ENCODE measurements around the gene LTN1. TPM values are rescaled to one million over a fixed set of nuclear protein-coding genes. Genes with fewer than 3 reads are reported as not detected.
A peak's percentile ranks its signal among the peaks of the same experiment; 100 is the strongest.
"Not testable (repeated sequence)": the region's sequence is repeated elsewhere in the genome, so short reads cannot be mapped to it uniquely, and the experiment has no call there.

The LTN1 gene
- polyA plus RNA-seq, 4 donors, result 3.0 to 21.1 (median 5.8) TPM

DNA sequence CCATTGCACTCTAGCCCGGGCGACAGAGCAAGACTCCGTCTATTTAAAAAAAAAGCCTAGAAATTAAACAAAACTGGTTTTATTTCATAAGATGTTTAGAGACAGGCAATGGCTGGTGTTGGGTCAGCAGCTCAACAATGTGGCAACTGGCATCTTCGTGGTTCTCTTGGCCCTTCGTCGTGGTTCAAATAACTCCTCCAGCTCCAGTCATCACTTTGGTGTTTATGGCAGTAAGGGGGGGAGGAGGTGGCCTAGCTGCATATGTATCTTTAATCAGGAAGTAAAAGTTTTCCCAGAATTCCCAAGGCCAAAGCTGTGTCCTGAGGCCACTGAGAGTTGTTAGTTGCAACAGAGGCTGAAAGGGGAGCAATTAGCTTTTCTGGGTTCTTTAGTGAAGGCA lies 13.0 kb upstream of the LTN1 start:
- Histone ChIP-seq H3K36me3 (ENCODE audit: control insufficient read depth in 3 of 3, insufficient read depth in 2 of 3, low read depth in 1 of 3, low read length in 3 of 3) (peaks cover 0 to 6% (median 2%) of the 10 kb centered on the region in 3 donors), H3K4me1 (ENCODE audit: control insufficient read depth in 3 of 3, insufficient read depth in 2 of 3, low read depth in 1 of 3, low read length in 2 of 3) (peaks cover 0 to 3% (median 0%) of the 10 kb centered on the region in 3 donors), H3K27ac (ENCODE audit: low read depth in 1 of 3, low read length in 2 of 3) (no peak overlapping the region), H3K9me3 (ENCODE audit: control insufficient read depth in 2 of 2, insufficient read depth in 1 of 2, low read depth in 1 of 2, low read length in 1 of 2) (no peaks in the 10 kb centered on the region), H3K27me3 (ENCODE audit: control insufficient read depth in 3 of 3, insufficient read depth in 3 of 3, low read length in 3 of 3) (no peaks in the 10 kb centered on the region), H3K4me3 (ENCODE audit: low read depth in 1 of 3, low read length in 3 of 3) (no peak overlapping the region)
- no peak for DNase-seq
- FAIRE-seq, result no peak
- 93 to 95% (median 93%) methylated on average over 6 of the region's 6 CpGs for WGBS, 3 donors

DNA sequence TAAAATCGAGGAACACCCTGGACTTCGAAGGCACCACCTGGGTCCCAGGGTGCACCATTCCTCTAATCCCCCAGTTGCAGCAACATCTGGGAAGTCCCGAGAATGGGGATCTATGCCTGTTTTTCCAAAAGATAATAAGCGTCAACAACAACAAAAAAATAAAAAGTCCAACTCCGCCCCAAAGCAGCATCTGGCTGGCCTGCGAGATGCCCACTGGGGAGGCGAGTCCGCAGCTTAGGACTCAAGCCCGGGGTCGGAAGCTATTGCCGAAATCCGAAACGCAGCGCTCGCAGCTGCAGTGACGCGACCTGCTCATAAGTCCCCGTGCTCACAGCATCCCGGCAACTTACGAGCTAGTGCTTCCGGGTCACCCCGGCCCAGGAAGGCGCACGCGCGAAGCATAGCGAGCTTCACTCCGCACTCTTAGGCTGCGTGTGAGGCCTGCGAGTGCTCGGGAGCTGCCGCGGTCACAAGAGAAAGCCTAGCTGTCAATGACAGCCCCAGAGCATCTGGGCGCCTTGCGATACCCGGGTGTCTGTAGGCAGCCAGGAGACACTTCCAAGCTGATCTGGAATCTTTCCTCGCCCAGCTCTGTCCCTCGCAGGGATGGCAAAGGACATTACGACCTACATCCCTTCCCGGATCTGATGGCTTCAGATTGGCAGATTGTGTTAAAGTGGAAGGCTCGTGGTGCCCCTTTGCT lies 9.9 kb upstream of the LTN1 start:
- Histone ChIP-seq H3K4me3 (ENCODE audit: low read depth in 1 of 3, low read length in 3 of 3) (peak overlapping the region; percentile 30 to 93 (median 49)), H3K27ac (ENCODE audit: low read depth in 1 of 3, low read length in 2 of 3) (peak overlapping the region; percentile 80 to 98 (median 91)), H3K9me3 (ENCODE audit: control insufficient read depth in 2 of 2, insufficient read depth in 1 of 2, low read depth in 1 of 2, low read length in 1 of 2) (no peaks in the 10 kb centered on the region), H3K4me1 (ENCODE audit: control insufficient read depth in 3 of 3, insufficient read depth in 2 of 3, low read depth in 1 of 3, low read length in 2 of 3) (peaks cover 0 to 3% (median 0%) of the 10 kb centered on the region in 3 donors), H3K27me3 (ENCODE audit: control insufficient read depth in 3 of 3, insufficient read depth in 3 of 3, low read length in 3 of 3) (no peaks in the 10 kb centered on the region), H3K36me3 (ENCODE audit: control insufficient read depth in 3 of 3, insufficient read depth in 2 of 3, low read depth in 1 of 3, low read length in 3 of 3) (no peaks in the 10 kb centered on the region)
- FAIRE-seq (no peak), DNase-seq (peak; percentile 95 to 97)
- WGBS, 3 donors, result 1% methylated on average over 41 of the region's 41 CpGs

DNA sequence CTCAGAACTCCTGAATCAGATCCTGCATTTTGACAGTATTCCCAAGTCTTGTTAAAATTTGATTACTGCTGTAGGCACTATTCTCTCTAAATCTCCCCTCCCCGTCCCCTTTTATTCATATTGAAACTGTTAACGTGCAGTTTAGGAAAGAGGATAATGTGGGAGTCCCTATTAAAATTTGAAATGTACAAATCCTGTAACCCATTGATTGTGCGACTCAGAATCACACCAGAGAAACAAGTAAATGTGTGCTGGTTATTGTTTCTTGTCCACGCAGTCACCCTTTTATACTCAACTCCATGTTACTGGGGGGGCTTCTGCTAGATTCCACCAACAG lies 584 bp upstream of the LTN1 start:
- no peaks in the 10 kb centered on the region for H3K27me3 ChIP-seq (ENCODE audit: control insufficient read depth in 3 of 3, insufficient read depth in 3 of 3, low read length in 3 of 3)
- peaks cover 0 to 9% (median 2%) of the 10 kb centered on the region in 3 donors for H3K4me1 ChIP-seq (ENCODE audit: control insufficient read depth in 3 of 3, insufficient read depth in 2 of 3, low read depth in 1 of 3, low read length in 2 of 3)
- H3K4me3 ChIP-seq (ENCODE audit: low read depth in 1 of 3, low read length in 3 of 3), result peak overlapping the region in 2 of 3 donors; percentile 66 to 95
- FAIRE-seq (no peak), DNase-seq (no peak)
- peak overlapping the region; percentile 60 to 87 (median 81) for H3K27ac ChIP-seq (ENCODE audit: low read depth in 1 of 3, low read length in 2 of 3)
- H3K9me3 ChIP-seq (ENCODE audit: control insufficient read depth in 2 of 2, insufficient read depth in 1 of 2, low read depth in 1 of 2, low read length in 1 of 2), result no peaks in the 10 kb centered on the region
- 38 to 49% (median 44%) methylated on average over 4 of the region's 4 CpGs for WGBS, 3 donors
- peaks cover 0 to 3% (median 0%) of the 10 kb centered on the region in 3 donors for H3K36me3 ChIP-seq (ENCODE audit: control insufficient read depth in 3 of 3, insufficient read depth in 2 of 3, low read depth in 1 of 3, low read length in 3 of 3)

DNA sequence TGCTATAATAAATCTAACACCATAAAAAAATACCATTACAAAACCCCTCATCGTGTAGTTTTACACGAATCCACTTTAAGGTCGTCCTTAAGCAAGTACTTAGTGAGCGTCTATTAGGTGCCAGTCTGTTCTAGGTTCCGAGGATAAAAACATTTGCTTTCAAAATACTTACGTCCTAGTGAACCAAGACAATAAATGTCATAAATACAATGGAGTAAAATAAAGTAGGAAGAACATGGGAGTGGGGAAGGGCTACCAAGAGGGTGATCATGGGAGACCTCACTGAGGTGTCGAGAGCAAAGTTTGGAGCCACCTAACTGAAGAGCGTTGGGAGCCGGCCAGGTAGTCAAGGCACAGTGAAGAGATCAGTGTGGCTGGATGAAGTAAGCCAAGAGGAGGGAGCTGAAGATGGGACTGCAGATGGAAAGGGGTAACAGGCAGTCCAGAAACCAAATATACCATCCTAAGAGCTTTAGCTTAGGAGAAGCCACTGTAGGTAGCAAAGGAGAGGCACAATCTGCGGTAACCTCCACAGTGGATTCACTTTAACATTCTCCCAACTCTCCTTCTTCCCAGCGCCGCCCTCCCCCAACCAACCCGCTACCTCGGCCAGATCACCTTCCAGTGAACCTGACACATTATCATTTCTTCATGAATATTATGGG lies 684 bp downstream of the LTN1 start:
- H3K27ac ChIP-seq (ENCODE audit: low read depth in 1 of 3, low read length in 2 of 3), result peak overlapping the region; percentile 78 to 94 (median 93)
- H3K4me3 ChIP-seq (ENCODE audit: low read depth in 1 of 3, low read length in 3 of 3), result peak overlapping the region; percentile 58 to 95 (median 66)
- no peaks in the 10 kb centered on the region for H3K27me3 ChIP-seq (ENCODE audit: control insufficient read depth in 3 of 3, insufficient read depth in 3 of 3, low read length in 3 of 3)
- H3K4me1 ChIP-seq (ENCODE audit: control insufficient read depth in 3 of 3, insufficient read depth in 2 of 3, low read depth in 1 of 3, low read length in 2 of 3), result peaks cover 0 to 9% (median 2%) of the 10 kb centered on the region in 3 donors
- peaks cover 0 to 6% (median 0%) of the 10 kb centered on the region in 3 donors for H3K36me3 ChIP-seq (ENCODE audit: control insufficient read depth in 3 of 3, insufficient read depth in 2 of 3, low read depth in 1 of 3, low read length in 3 of 3)
- no peaks in the 10 kb centered on the region for H3K9me3 ChIP-seq (ENCODE audit: control insufficient read depth in 2 of 2, insufficient read depth in 1 of 2, low read depth in 1 of 2, low read length in 1 of 2)
- 2 to 6% (median 2%) methylated on average over 14 of the region's 14 CpGs for WGBS, 3 donors
- DNase-seq, result no peak
- no peak for FAIRE-seq

DNA sequence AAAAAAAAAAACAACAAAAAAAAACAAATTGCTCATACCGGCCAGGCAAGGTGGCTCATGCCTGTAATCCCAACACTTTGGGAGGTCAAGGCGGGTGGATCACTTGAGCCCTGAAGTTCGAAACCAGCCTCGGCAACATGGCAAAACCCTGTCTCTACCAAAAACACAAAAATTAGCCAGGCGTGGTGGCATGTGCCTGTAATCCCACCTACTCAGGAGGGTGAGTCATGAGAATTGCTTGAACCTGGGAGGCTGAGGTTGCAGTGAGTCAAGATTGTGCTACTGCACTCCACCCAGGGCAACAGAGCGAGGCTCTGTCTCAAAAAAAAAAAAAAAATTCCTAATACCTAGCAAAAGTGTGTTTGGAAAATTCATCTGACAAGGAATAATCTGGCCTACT lies 4.5 kb downstream of the LTN1 start:
- WGBS, 3 donors, result 91 to 99% (median 96%) methylated on average over 6 of the region's 6 CpGs
- FAIRE-seq; H3K4me3 ChIP-seq (ENCODE audit: low read depth in 1 of 3, low read length in 3 of 3); H3K9me3 ChIP-seq (ENCODE audit: control insufficient read depth in 2 of 2, insufficient read depth in 1 of 2, low read depth in 1 of 2, low read length in 1 of 2); H3K27me3 ChIP-seq (ENCODE audit: control insufficient read depth in 3 of 3, insufficient read depth in 3 of 3, low read length in 3 of 3); H3K4me1 ChIP-seq (ENCODE audit: control insufficient read depth in 3 of 3, insufficient read depth in 2 of 3, low read depth in 1 of 3, low read length in 2 of 3); H3K27ac ChIP-seq (ENCODE audit: low read depth in 1 of 3, low read length in 2 of 3); DNase-seq: not testable (repeated sequence)
- peaks cover 4 to 13% (median 6%) of the 10 kb centered on the region in 3 donors for H3K36me3 ChIP-seq (ENCODE audit: control insufficient read depth in 3 of 3, insufficient read depth in 2 of 3, low read depth in 1 of 3, low read length in 3 of 3)

DNA sequence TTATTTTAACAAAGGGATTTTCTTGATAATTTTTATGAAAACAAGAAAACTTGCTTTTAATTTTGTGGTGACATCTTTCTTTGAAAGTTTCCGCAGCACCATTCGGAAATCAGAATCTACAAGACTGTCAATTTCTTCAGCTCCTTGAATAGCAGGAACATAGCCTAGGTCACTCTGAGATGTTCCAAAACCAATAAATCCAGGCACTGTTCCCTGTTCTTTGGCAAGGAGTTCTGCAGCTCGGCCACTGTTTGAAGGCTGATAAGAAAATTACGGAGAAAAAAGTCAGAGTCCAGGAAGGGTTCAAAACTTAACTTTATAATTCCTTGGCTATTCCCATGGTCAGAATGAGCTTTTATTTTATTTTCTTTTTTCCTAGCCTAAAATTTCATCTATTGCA lies 6.0 kb downstream of the LTN1 start:
- H3K27me3 ChIP-seq (ENCODE audit: control insufficient read depth in 3 of 3, insufficient read depth in 3 of 3, low read length in 3 of 3), result no peaks in the 10 kb centered on the region
- H3K9me3 ChIP-seq (ENCODE audit: control insufficient read depth in 2 of 2, insufficient read depth in 1 of 2, low read depth in 1 of 2, low read length in 1 of 2), result no peaks in the 10 kb centered on the region
- 63 to 82% (median 67%) methylated on average over 4 of the region's 4 CpGs for WGBS, 3 donors
- FAIRE-seq (no peak), DNase-seq (no peak)
- peaks cover 11 to 17% (median 14%) of the 10 kb centered on the region in 3 donors for H3K36me3 ChIP-seq (ENCODE audit: control insufficient read depth in 3 of 3, insufficient read depth in 2 of 3, low read depth in 1 of 3, low read length in 3 of 3)
- no peak overlapping the region for H3K27ac ChIP-seq (ENCODE audit: low read depth in 1 of 3, low read length in 2 of 3)
- H3K4me1 ChIP-seq (ENCODE audit: control insufficient read depth in 3 of 3, insufficient read depth in 2 of 3, low read depth in 1 of 3, low read length in 2 of 3), result peaks cover 0 to 3% (median 2%) of the 10 kb centered on the region in 3 donors
- H3K4me3 ChIP-seq (ENCODE audit: low read depth in 1 of 3, low read length in 3 of 3), result no peak overlapping the region

DNA sequence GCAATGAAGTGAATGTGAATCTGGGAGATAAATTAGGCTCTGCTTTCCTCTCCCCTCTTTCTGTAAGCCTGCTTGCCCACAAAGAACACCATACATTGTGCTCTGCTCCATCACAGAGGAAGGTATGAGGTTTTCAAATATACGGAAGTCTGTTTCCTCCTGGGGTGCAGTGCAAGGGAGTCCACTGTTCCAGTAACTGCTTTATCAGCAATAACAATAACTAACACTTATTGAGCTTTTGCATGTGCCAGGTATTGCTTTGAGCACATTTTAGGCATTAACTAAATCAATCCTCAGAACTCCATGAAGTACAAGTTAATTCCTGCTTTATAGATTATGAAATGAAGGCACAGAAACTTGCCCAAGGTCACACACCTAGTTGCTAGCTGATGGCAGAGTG lies 10.0 kb downstream of the LTN1 start:
- H3K4me1 ChIP-seq (ENCODE audit: control insufficient read depth in 3 of 3, insufficient read depth in 2 of 3, low read depth in 1 of 3, low read length in 2 of 3), result no peaks in the 10 kb centered on the region
- 80 to 100% (median 81%) methylated on average over 1 of the region's 1 CpG for WGBS, 3 donors
- peaks cover 17 to 22% (median 17%) of the 10 kb centered on the region in 3 donors for H3K36me3 ChIP-seq (ENCODE audit: control insufficient read depth in 3 of 3, insufficient read depth in 2 of 3, low read depth in 1 of 3, low read length in 3 of 3)
- H3K9me3 ChIP-seq (ENCODE audit: control insufficient read depth in 2 of 2, insufficient read depth in 1 of 2, low read depth in 1 of 2, low read length in 1 of 2), result no peaks in the 10 kb centered on the region
- no peaks in the 10 kb centered on the region for H3K27me3 ChIP-seq (ENCODE audit: control insufficient read depth in 3 of 3, insufficient read depth in 3 of 3, low read length in 3 of 3)
- DNase-seq, result no peak
- H3K4me3 ChIP-seq (ENCODE audit: low read depth in 1 of 3, low read length in 3 of 3), result no peak overlapping the region
- no peak overlapping the region for H3K27ac ChIP-seq (ENCODE audit: low read depth in 1 of 3, low read length in 2 of 3)
- no peak for FAIRE-seq

DNA sequence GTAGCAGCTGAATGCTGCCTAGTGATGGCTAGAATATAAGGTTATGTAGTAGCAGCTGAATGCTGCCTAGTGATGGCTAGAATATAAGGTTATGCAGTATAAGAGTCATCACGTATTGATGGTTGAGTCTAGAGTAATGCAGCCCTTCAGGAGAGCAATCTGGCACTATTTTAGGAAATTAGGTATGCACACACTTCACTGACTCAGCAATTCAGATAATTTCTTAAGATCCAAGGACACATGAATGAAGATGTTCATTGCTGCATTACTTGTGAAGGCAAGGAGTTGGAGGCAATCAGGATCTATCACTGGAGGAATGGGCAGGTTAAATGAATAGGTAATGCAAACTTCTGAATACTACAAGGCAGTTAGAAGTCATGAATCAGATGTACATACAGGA lies 13.6 kb downstream of the LTN1 start:
- no peak overlapping the region for H3K4me3 ChIP-seq (ENCODE audit: low read depth in 1 of 3, low read length in 3 of 3)
- peaks cover 15 to 33% (median 19%) of the 10 kb centered on the region in 3 donors for H3K36me3 ChIP-seq (ENCODE audit: control insufficient read depth in 3 of 3, insufficient read depth in 2 of 3, low read depth in 1 of 3, low read length in 3 of 3)
- no peak for FAIRE-seq
- no peaks in the 10 kb centered on the region for H3K27me3 ChIP-seq (ENCODE audit: control insufficient read depth in 3 of 3, insufficient read depth in 3 of 3, low read length in 3 of 3)
- DNase-seq, result no peak
- no peak overlapping the region for H3K27ac ChIP-seq (ENCODE audit: low read depth in 1 of 3, low read length in 2 of 3)
- H3K9me3 ChIP-seq (ENCODE audit: control insufficient read depth in 2 of 2, insufficient read depth in 1 of 2, low read depth in 1 of 2, low read length in 1 of 2), result no peaks in the 10 kb centered on the region
- H3K4me1 ChIP-seq (ENCODE audit: control insufficient read depth in 3 of 3, insufficient read depth in 2 of 3, low read depth in 1 of 3, low read length in 2 of 3), result no peaks in the 10 kb centered on the region
- 90 to 100% (median 93%) methylated on average over 1 of the region's 1 CpG for WGBS, 3 donors

Data from small intestine (tissue), 7 donors.